Liver (tissue), 3 donors: ENCODE data around the gene KIF3B.
"Not testable (repeated sequence)": the region's sequence is repeated elsewhere in the genome, so short reads cannot be mapped to it uniquely, and the experiment has no call there.

Experiments used
- ATF3 ChIP-seq: IDR thresholded peaks from 2 replicates; pipeline ENCODE4 v1.6.1; 2016; ENCODE audit warnings: antibody characterized with exemption
- CTCF ChIP-seq: fragments of 150-350 bp; IDR thresholded peaks from 2 replicates; pipeline ENCODE4 v1.5.1; 2017; ENCODE audit warnings: improper control_type of control experiment, low read depth, low read length; ENCODE audit not compliant: missing input control
- EGR1 ChIP-seq, 2 donors: IDR thresholded peaks; 2 replicates each; pipeline ENCODE4 v1.6.1; 2016 to 2018; ENCODE audit warnings: antibody characterized with exemption in 2 of 2, low read depth in 2 of 2
- GABPA ChIP-seq, 2 donors: IDR thresholded peaks in 1 of 2; conservative IDR thresholded peaks in 1 of 2; 2 replicates each; pipeline ENCODE4 v1.6.1; 2016; ENCODE audit warnings: antibody characterized with exemption in 2 of 2, mild to moderate bottlenecking in 1 of 2, moderate library complexity in 1 of 2
- JUND ChIP-seq, 2 donors: IDR thresholded peaks; 2 replicates each; pipeline ENCODE4 v1.6.1; 2016; ENCODE audit warnings: antibody characterized with exemption in 2 of 2
- MAX ChIP-seq: IDR thresholded peaks from 2 replicates; pipeline ENCODE4 v1.6.1; 2016; ENCODE audit warnings: antibody characterized with exemption
- RAD21 ChIP-seq, 2 donors: IDR thresholded peaks; 2 replicates each; pipeline ENCODE4 v1.6.1; 2016; ENCODE audit warnings: antibody characterized with exemption in 2 of 2, mild to moderate bottlenecking in 2 of 2
- REST ChIP-seq: IDR thresholded peaks from 2 replicates; pipeline ENCODE4 v1.6.1; 2016; ENCODE audit warnings: antibody characterized with exemption, mild to moderate bottlenecking
- RXRA ChIP-seq, 2 donors: IDR thresholded peaks; 2 replicates each; pipeline ENCODE4 v1.6.1; 2017 to 2018; ENCODE audit warnings: antibody characterized with exemption in 2 of 2, mild to moderate bottlenecking in 1 of 2
- TAF1 ChIP-seq: conservative IDR thresholded peaks from 2 replicates; pipeline ENCODE4 v1.6.1; 2016; ENCODE audit warnings: antibody characterized with exemption, mild to moderate bottlenecking
- YY1 ChIP-seq: IDR thresholded peaks from 2 replicates; pipeline ENCODE4 v1.6.1; 2016; ENCODE audit warnings: antibody characterized with exemption, mild to moderate bottlenecking
- ZBTB33 ChIP-seq: IDR thresholded peaks from 2 replicates; pipeline ENCODE4 v1.6.1; 2016; ENCODE audit warnings: antibody characterized with exemption
- donor health status: healthy.
- donor health status: healthy.

GRCh38 chr20:32323761-32324160 lies 46.3 kb downstream of the KIF3B start:
- TF ChIP-seq GABPA (IDR thresholded peaks at IDR 0.05 in 1 of 2, conservative IDR thresholded peaks at IDR 0.05 in 1 of 2); MAX; CTCF; JUND (IDR thresholded peaks at IDR 0.05); ATF3; RAD21 (IDR thresholded peaks at IDR 0.05); RXRA (IDR thresholded peaks at IDR 0.05); REST; TAF1; EGR1 (IDR thresholded peaks at IDR 0.05; ENCODE audit: low read depth in 2 of 2); YY1; ZBTB33: not testable (repeated sequence)
